Upper lobe of left lung (tissue), 4 donors: ENCODE results near the gene CNPY2.

ENCODE experiments used
- CTCF ChIP-seq, 6 experiments: fragments of 450-650 bp in 4 of 6; fragments of 200-600 bp in 2 of 6; sonication (generic) in 2 of 6; IDR thresholded peaks; one replicate each; pipeline ENCODE4 v1.5.1; 2016 to 2019; ENCODE audit warnings: antibody characterized with exemption in 6 of 6
- EP300 ChIP-seq, 4 donors: sonication (generic); formaldehyde crosslinking; IDR thresholded peaks; one replicate each; pipeline ENCODE4 v1.5.1; 2017; ENCODE audit warnings: antibody characterized with exemption in 4 of 4, control low read depth in 2 of 4
- POLR2A ChIP-seq, 4 donors: fragments of 450-650 bp; IDR thresholded peaks; one replicate each; pipeline ENCODE4 v1.5.1; 2016 to 2017; ENCODE audit warnings: antibody characterized with exemption in 4 of 4, mild to moderate bottlenecking in 2 of 4

DNA sequence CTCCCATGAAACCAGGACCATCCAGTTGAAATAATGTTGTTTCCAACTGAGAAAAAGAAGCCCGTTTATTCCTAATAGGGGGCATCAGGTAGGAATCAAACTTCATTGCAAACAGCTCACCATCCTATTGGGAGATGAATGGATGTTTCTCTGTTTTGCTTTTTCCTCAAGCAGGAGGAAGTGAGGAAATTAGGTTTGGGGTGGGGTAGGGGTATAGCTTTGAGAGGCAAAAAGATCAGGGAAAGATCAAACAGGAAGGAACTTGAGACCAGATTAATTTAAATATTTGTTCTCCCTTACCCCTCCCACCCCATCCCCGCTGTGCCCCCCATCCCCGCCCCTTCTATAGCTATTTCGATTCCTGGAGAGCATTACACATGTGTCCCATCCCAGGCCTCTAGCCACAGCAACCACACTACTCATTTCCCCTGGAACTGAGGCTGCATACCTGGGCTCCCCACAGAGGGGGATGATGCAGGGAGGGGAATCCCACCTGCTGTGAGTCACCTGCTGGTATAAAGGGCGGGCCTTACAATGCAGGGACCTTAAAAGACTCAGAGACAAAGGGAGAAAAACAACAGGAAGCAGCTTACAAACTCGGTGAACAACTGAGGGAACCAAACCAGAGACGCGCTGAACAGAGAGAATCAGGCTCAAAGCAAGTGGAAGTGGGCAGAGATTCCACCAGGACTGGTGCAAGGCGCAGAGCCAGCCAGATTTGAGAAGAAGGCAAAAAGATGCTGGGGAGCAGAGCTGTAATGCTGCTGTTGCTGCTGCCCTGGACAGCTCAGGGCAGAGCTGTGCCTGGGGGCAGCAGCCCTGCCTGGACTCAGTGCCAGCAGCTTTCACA, 22.7 kb upstream of the CNPY2 start, which contains the start of gene IL23A:
- TF ChIP-seq CTCF (IDR thresholded peaks at IDR 0.05) (no peak), POLR2A (IDR thresholded peaks at IDR 0.05) (no peak), EP300 (IDR thresholded peaks at IDR 0.05) (no peak)
